ENCODE data around the gene PPARA. TPM values are rescaled to one million over a fixed set of nuclear protein-coding genes. Genes with fewer than 3 reads are reported as not detected.

The PPARA gene
- total and polyA plus RNA-seq, 2 experiments from 2014 or later: 4.7 to 12.6 TPM

- H3K4me1 Mint-ChIP-seq: no peaks in the 10 kb centered on the region
- no peak overlapping the region for H3K27ac Mint-ChIP-seq
- H3K79me2 ChIP-seq (replicated peaks; ENCODE audit: insufficient read depth): no peaks in the 10 kb centered on the region
- H3F3A ChIP-seq (replicated peaks; ENCODE audit: low read depth): no peaks in the 10 kb centered on the region
- ATAC-seq (no peak), DNase-seq (ENCODE audit: low spot score) (no peak)
- H3K9me2 ChIP-seq (ENCODE audit: insufficient read depth): no peaks in the 10 kb centered on the region
- peaks cover 11% of the 10 kb centered on the region for H3K27me3 Mint-ChIP-seq (ENCODE audit: insufficient read depth, low read depth, poor library complexity)
- no peaks in the 10 kb centered on the region for H4K20me1 ChIP-seq (replicated peaks; ENCODE audit: insufficient read depth)
- H3K27ac ChIP-seq (ENCODE audit: low read depth): no peak overlapping the region
- no peak overlapping the region for H3K4me3 ChIP-seq
- TF ChIP-seq CTCF (conservative IDR thresholded peaks at IDR 0.05; ENCODE audit: low read depth in 2 of 2) (no peak), ZNF462 (CRISPR knock-in tag; IDR thresholded peaks at IDR 0.05) (no peak), CREB1 (CRISPR knock-in tag; IDR thresholded peaks at IDR 0.05; ENCODE audit: low read depth) (no peak), ZNF114 (CRISPR knock-in tag; IDR thresholded peaks at IDR 0.05) (no peak), REST (IDR thresholded peaks at IDR 0.05; ENCODE audit: unreplicated experiment) (no peak), ETS1 (IDR thresholded peaks at IDR 0.05) (no peak), JUNB (IDR thresholded peaks at IDR 0.05; ENCODE audit: unreplicated experiment) (no peak), EZH2 (IDR thresholded peaks at IDR 0.05; ENCODE audit: low read depth, unreplicated experiment) (no peak), POLR2AphosphoS5 (IDR thresholded peaks at IDR 0.05; ENCODE audit: low read depth) (no peak), EZH2phosphoT487 (IDR thresholded peaks at IDR 0.05; ENCODE audit: unreplicated experiment) (no peak), STAT1 (IDR thresholded peaks at IDR 0.05; ENCODE audit: unreplicated experiment) (no peak), NANOG (IDR thresholded peaks at IDR 0.05; ENCODE audit: borderline replicate concordance) (no peak), ZNF331 (CRISPR knock-in tag; IDR thresholded peaks at IDR 0.05; ENCODE audit: low read depth) (no peak)
- H3K4me2 ChIP-seq: no peak overlapping the region
- H3K4me3 Mint-ChIP-seq: no peak overlapping the region
- H3K36me3 ChIP-seq (ENCODE audit: insufficient read depth): peaks cover 16% of the 10 kb centered on the region; the same call in 1 of the 2 replicates
- H3K36me3 Mint-ChIP-seq (ENCODE audit: low read depth): peaks cover 46% of the 10 kb centered on the region
- no peaks in the 10 kb centered on the region for H3K27me3 ChIP-seq (ENCODE audit: insufficient read depth)
- no peak overlapping the region for H2AFZ ChIP-seq
- H3K4me1 ChIP-seq (ENCODE audit: insufficient read depth): no peaks in the 10 kb centered on the region
- H3K9me3 Mint-ChIP-seq: no peaks in the 10 kb centered on the region
These were observed 129.9 kb downstream of the PPARA start for GRCh38 chr22:46280063-46280817.

Data from GM23338 (cell line).